ENCODE data around the gene PLGLB1. TPM values are rescaled to one million over a fixed set of nuclear protein-coding genes. Genes with fewer than 3 reads are reported as not detected.
"Not testable (repeated sequence)": the region's sequence is repeated elsewhere in the genome, so short reads cannot be mapped to it uniquely, and the experiment has no call there.

PLGLB1 gene
- total RNA-seq, 1 donor from 2014 or later, result 1.1 TPM

GRCh38 chr2:87019053-87019452 lies 2.6 kb downstream of the PLGLB1 start:
- H3K36me3 Mint-ChIP-seq (ENCODE audit: low read depth); H3K9me3 Mint-ChIP-seq; H3K4me1 Mint-ChIP-seq (ENCODE audit: low read depth); intact Hi-C loops (cut with micrococcal nuclease); H3K4me3 Mint-ChIP-seq; H3K27me3 Mint-ChIP-seq (ENCODE audit: insufficient read depth); H3K27ac Mint-ChIP-seq; DNase-seq (ENCODE audit: low spot score): not testable (repeated sequence)

DNA sequence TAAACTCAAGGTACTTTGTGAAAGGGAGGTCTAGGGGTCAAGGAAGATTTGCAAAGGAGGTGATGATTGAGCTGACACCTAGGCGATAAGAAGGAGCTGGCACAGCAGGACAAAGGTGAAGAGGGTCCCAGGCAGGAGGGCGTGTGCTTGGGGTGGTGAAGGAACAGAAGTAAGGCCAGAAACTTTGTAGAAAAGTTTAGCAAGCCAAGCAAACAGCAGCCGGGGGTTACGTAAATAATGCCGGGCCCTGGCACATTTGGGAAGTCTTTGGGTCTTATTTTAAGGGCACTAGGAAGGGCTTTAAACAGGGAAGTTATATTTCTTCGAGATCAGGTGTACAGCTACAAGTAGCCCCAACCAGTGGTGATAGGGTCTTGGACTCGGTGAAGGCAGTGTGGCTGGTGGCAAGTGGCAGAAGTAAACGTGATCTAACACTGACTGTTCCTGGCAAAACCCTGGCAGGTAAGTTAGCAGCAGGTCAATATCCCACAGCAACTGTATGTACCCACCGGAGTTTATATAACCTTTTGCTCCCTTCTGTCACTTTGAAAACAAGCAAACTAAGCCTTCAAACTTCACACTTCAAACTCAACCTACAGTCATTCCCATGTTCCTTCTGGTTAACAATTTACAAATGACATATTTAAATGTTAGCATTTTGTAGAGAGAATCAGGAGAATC lies 7.0 kb downstream of the PLGLB1 start:
- intact Hi-C loops (cut with micrococcal nuclease); H3K27ac Mint-ChIP-seq; H3K36me3 Mint-ChIP-seq (ENCODE audit: low read depth); DNase-seq (ENCODE audit: low spot score); H3K4me3 Mint-ChIP-seq; H3K27me3 Mint-ChIP-seq (ENCODE audit: insufficient read depth); H3K9me3 Mint-ChIP-seq; H3K4me1 Mint-ChIP-seq (ENCODE audit: low read depth): not testable (repeated sequence)

- H3K36me3 Mint-ChIP-seq (ENCODE audit: low read depth); intact Hi-C loops (cut with micrococcal nuclease); H3K27ac Mint-ChIP-seq; H3K9me3 Mint-ChIP-seq; H3K27me3 Mint-ChIP-seq (ENCODE audit: insufficient read depth); H3K4me3 Mint-ChIP-seq; DNase-seq (ENCODE audit: low spot score); H3K4me1 Mint-ChIP-seq (ENCODE audit: low read depth): not testable (repeated sequence)
These were observed 17.2 kb downstream of the PLGLB1 start for GRCh38 chr2:87004398-87004797.

Other genes starting within 250 kb of the PLGLB1 start
- 2.2 and 2.4 TPM in 2 replicates for gene CD8A, start 230.9 kb downstream of the PLGLB1 start, total RNA-seq
- gene CD8B, start 160.0 kb downstream of the PLGLB1 start, total RNA-seq, result 0.86 and 1.5 TPM in 2 replicates
- 1.4 and 1.5 TPM in 2 replicates for gene RGPD1, start 79.7 kb downstream of the PLGLB1 start, total RNA-seq